D721Med (cell line): ENCODE measurements around the gene EFHD2.

Experiments
- DNase-seq: peaks from one replicate; pipeline ENCODE4 v3.0.0; 2011; ENCODE audit warnings: low spot score; ENCODE audit not compliant: insufficient read length
- FAIRE-seq: peaks from 2 replicates; lab custom pipeline; 2011; peaks lifted over from hg19 to GRCh38; lab: Jason Lieb, UNC
- TF ChIP-seq, protein P1 (sequence below): IDR thresholded peaks from 2 replicates; pipeline ENCODE4 v1.5.1; 2012; ENCODE audit warnings: mild to moderate bottlenecking, control low read depth; ENCODE audit not compliant: insufficient read depth; ENCODE audit errors: missing control alignments

EFHD2 gene, protein sequence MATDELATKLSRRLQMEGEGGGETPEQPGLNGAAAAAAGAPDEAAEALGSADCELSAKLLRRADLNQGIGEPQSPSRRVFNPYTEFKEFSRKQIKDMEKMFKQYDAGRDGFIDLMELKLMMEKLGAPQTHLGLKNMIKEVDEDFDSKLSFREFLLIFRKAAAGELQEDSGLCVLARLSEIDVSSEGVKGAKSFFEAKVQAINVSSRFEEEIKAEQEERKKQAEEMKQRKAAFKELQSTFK

DNA sequence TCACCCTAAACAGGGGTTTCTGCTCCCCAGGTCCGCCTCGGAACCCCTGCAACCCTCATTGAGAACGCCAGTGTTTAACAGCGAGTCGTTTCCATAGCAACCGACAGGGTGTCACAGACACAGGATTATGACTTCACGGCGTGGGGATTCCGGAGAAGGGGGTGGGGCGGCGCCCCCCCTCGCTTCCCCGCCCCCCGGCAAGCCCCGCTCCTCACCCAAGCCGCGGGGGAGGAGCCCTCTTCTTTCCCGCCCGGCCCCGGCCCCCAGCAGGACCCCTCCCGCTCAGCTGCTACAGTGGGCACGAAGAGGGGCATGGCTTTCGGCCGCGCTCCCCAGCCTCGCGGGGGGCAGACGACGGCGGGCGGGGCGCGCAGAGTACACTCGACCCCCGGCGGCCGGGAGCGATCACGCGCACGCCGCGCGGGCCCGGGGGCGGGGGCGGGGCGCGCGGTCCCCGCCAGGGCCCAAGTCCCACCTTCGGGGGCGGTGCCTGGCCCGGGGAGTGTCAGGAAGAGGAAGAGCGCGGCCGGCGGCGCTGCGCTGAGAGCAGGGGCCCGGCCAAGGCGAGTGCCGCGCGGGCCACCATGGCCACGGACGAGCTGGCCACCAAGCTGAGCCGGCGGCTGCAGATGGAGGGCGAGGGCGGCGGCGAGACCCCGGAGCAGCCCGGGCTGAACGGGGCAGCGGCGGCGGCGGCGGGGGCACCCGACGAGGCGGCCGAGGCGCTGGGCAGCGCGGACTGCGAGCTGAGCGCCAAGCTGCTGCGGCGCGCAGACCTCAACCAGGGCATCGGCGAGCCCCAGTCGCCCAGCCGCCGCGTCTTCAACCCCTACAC is at the start of gene EFHD2:
Gene EFHD2 (plus strand): TSS at position 501 of the 835 bp plus-strand sequence. CDS start 84 bp downstream, at position 585.
- FAIRE-seq: no peak
- TF ChIP-seq, protein P1, sequence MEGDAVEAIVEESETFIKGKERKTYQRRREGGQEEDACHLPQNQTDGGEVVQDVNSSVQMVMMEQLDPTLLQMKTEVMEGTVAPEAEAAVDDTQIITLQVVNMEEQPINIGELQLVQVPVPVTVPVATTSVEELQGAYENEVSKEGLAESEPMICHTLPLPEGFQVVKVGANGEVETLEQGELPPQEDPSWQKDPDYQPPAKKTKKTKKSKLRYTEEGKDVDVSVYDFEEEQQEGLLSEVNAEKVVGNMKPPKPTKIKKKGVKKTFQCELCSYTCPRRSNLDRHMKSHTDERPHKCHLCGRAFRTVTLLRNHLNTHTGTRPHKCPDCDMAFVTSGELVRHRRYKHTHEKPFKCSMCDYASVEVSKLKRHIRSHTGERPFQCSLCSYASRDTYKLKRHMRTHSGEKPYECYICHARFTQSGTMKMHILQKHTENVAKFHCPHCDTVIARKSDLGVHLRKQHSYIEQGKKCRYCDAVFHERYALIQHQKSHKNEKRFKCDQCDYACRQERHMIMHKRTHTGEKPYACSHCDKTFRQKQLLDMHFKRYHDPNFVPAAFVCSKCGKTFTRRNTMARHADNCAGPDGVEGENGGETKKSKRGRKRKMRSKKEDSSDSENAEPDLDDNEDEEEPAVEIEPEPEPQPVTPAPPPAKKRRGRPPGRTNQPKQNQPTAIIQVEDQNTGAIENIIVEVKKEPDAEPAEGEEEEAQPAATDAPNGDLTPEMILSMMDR: no peak
- peak; percentile 62 for DNase-seq

DNA sequence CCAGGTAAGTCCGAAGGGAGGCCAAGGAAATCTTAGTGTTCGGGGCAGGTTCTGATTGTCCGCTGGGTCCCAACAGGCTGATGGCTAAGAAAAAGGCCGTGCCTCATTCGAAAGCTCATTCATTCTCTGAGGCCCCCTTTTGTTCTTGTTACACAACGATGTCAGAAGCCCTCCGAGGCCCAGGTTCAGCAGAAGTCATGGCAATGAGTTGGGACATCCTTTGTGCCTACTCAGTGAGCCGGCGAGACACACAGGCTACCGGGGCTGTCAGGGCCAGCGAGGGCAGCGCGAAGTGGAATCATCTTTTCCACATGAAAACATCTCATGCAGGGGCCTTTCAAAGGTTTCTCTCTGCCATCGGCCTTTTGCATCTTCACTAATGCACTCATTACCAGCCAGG is 49.0 kb upstream of the EFHD2 start:
- no peak for FAIRE-seq
- TF ChIP-seq, protein P1: no peak
- DNase-seq: no peak

DNA sequence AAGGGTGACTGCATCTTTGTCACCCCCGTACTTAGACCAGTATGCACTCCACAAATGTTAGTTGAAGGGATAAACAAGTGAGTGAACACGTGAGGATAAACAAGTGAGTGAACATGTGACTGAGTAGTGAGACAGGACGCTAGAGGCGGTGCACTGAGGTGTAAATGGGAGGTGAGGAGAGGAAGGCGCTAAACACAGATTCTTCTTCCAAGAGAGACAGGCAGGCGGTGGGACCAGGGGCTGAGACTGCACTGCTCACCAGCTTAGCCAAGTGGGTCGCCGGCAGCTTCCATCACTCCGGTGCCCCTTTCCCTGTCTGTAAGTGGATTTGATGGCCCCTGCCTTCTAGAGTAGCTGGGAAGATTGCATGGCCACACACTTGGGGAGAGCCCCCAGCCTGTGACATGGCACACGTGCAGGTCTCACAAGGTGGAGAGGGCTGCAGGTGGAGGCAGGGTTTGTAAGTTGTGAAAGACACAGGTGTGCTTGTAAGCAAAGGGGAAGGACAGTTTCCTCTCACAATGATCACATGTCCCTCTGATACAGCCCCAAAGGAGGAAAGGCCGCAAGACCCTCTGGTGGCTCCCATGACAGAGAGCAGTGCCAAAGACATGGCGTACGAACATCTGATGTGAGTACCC is 47.5 kb upstream of the EFHD2 start:
- no peak for FAIRE-seq
- no peak for DNase-seq
- TF ChIP-seq, protein P1: no peak

DNA sequence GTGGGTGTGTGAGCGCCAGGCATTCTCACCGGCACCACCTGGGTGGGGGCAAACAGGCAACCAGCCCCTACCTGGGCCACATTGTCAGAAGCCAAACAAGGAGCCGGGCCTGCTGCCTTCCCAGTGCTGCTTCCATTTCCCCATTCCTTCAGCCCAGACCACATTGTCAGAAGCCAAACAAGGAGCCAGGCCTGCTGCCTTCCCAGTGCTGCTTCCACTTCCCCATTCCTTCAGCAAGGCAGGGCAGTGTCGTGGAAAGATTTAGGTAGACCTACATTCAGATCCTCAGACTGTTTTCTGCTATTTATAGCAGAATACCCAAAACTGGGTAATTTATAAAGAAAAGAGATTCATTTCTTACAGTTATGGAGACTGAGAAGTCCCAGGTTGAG is 47.0 kb upstream of the EFHD2 start:
- TF ChIP-seq, protein P1: no peak
- FAIRE-seq: no peak

DNA sequence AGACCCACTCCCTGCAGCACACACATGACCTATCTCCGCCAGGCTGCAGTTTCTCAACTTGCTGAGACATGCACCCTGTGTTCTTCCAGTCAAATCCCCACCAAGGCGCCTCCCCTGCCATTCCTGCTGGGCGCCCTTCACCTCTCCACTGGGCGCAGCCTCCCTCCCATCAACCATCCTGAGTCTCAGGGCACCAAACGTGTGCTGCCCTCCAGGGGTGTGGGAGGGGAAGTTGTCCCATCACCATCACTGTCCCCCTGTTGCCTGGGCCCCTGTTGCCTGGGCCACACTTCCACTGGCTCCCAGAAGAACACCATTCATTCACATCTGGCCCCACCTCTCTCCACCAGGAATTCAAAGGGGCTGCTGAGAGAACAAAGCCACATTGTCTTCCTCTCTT is 44.9 kb upstream of the EFHD2 start:
- FAIRE-seq (no peak), DNase-seq (no peak)
- TF ChIP-seq, protein P1: no peak

More for the DNA sequence above, 47.0 kb upstream of the EFHD2 start:
- DNase-seq: no peak

DNA sequence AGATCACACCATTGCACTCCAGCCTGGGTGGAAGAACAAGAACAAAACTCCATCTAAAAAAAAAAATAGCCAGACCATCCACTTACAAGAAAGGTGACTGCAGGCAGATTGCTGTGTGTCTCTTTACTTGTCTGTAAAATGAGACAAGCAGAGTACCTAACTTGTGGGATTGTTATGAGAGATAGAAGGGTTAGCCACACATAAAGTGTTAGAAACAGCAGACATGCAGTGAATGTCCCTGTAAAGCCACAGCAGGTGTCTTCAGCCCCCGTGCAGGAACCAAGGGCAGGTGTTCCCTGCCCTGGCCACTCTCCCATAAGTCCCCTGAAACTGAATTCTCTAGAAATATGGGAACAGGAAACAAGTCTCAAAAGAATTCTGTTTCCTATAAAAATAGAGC is 40.8 kb upstream of the EFHD2 start:
- TF ChIP-seq, protein P1: no peak
- FAIRE-seq: no peak
- no peak for DNase-seq
